NT2/D1 (cell line): ENCODE results near the gene P2RX7.

Experiments
- SUZ12 ChIP-seq: IDR thresholded peaks from 2 replicates; pipeline ENCODE4 v1.6.1; 2011; ENCODE audit not compliant: insufficient read length, insufficient read depth; ENCODE audit errors: extremely low read depth
- YY1 ChIP-seq: IDR thresholded peaks from 2 replicates; pipeline ENCODE4 v1.6.1; 2011; ENCODE audit not compliant: insufficient read length, insufficient read depth
- ZNF274 ChIP-seq: IDR thresholded peaks from 2 replicates; pipeline ENCODE4 v1.6.1; 2011; ENCODE audit warnings: mild to moderate bottlenecking, low read depth, low read length

- TF ChIP-seq SUZ12: no peak
- TF ChIP-seq YY1: no peak
- no peak for TF ChIP-seq ZNF274
These were observed 100.9 kb downstream of the P2RX7 start for GRCh38 chr12:121233628-121234020.
